Activated CD8-positive, alpha-beta memory T cell treated with anti-CD3 and anti-CD28 coated beads for 36 hours (primary cell): ENCODE measurements around the gene USP35. TPM values are rescaled to one million over a fixed set of nuclear protein-coding genes. Genes with fewer than 3 reads are reported as not detected.

Experiments used
- CTCF ChIA-PET: fragments of 350-600 bp; sonication (Branson Sonifier 250); formaldehyde crosslinking; loops from one replicate; lab custom pipeline; 2021; ENCODE audit warnings: antibody characterized with exemption; lab: Charles Lee
- POLR2A ChIA-PET: fragments of 350-600 bp; sonication (Branson Sonifier 250); formaldehyde crosslinking; loops from one replicate; lab custom pipeline; 2021; ENCODE audit warnings: antibody characterized with exemption; lab: Charles Lee
- total RNA-seq, 2 experiments: library from RNA; stranded (reverse); gene quantifications; one replicate each; pipeline ENCODE4 v1.2.3, GENCODE V29; 2021

USP35 gene, protein sequence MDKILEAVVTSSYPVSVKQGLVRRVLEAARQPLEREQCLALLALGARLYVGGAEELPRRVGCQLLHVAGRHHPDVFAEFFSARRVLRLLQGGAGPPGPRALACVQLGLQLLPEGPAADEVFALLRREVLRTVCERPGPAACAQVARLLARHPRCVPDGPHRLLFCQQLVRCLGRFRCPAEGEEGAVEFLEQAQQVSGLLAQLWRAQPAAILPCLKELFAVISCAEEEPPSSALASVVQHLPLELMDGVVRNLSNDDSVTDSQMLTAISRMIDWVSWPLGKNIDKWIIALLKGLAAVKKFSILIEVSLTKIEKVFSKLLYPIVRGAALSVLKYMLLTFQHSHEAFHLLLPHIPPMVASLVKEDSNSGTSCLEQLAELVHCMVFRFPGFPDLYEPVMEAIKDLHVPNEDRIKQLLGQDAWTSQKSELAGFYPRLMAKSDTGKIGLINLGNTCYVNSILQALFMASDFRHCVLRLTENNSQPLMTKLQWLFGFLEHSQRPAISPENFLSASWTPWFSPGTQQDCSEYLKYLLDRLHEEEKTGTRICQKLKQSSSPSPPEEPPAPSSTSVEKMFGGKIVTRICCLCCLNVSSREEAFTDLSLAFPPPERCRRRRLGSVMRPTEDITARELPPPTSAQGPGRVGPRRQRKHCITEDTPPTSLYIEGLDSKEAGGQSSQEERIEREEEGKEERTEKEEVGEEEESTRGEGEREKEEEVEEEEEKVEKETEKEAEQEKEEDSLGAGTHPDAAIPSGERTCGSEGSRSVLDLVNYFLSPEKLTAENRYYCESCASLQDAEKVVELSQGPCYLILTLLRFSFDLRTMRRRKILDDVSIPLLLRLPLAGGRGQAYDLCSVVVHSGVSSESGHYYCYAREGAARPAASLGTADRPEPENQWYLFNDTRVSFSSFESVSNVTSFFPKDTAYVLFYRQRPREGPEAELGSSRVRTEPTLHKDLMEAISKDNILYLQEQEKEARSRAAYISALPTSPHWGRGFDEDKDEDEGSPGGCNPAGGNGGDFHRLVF
- 1 to 10 TPM; 4.5 to 5.5 TPM for total RNA-seq

- POLR2A ChIA-PET, result interaction anchor here (1.0 to 1.9 kb wide), 3 partner anchors 49 to 193 kb away, joined by 4 to 11 read pairs (median 4); partner anchors contain the start of genes ALG8 and NDUFC2
- CTCF ChIA-PET, result interaction anchor here (0.6 to 2.1 kb wide), 5 partner anchors 49 to 376 kb away, joined by 3 to 7 read pairs (median 3); partner anchors contain the start of genes ALG8 and INTS4
Observed at GRCh38 chr11:78188286-78189173, at the start of gene USP35, which contains the start of gene KCTD21. TSS of gene USP35 (plus strand) at chr11:78188919. CDS start at chr11:78196246, 7,327 bp downstream. TSS of gene KCTD21 (minus strand) at chr11:78188626. CDS start at chr11:78174554, 14,072 bp downstream.

GRCh38 chr11:78139422-78140391, 49.0 kb upstream of the USP35 start, which contains the start of gene ALG8:
TSS of gene ALG8 (minus strand) at chr11:78139626. CDS start at chr11:78139588, 38 bp downstream.
- ChIA-PET POLR2A (interaction anchor here (0.5 to 1.7 kb wide), 7 partner anchors 49 to 313 kb away, joined by 3 to 11 read pairs (median 4); partner anchors contain the start of genes GAB2, INTS4, KCTD21 and NDUFC2), CTCF (interaction anchor here (0.8 to 1.4 kb wide), 4 partner anchors 43 to 280 kb away, joined by 3 to 7 read pairs (median 3); partner anchors contain the start of genes KCTD21 and USP35)

- POLR2A ChIA-PET, result interaction anchor here (0.6 kb wide), 1 partner anchor 12 kb away, joined by 5 read pairs; no protein-coding TSS in a partner anchor
- CTCF ChIA-PET, result interaction anchor here (0.8 kb wide), 1 partner anchor 99 kb away, joined by 3 read pairs; no protein-coding TSS in a partner anchor
Observed at GRCh38 chr11:78140392-78141077, 48.2 kb upstream of the USP35 start.

- ChIA-PET CTCF (no interaction called here), POLR2A (no interaction called here)
Observed at GRCh38 chr11:78145511-78146025, 43.2 kb upstream of the USP35 start.

- ChIA-PET POLR2A (no interaction called here), CTCF (no interaction called here)
Observed at GRCh38 chr11:78147807-78148206, 40.9 kb upstream of the USP35 start.

- ChIA-PET CTCF (no interaction called here), POLR2A (no interaction called here)
Observed at GRCh38 chr11:78149646-78150045, 39.1 kb upstream of the USP35 start.

- ChIA-PET CTCF (no interaction called here), POLR2A (no interaction called here)
Observed at GRCh38 chr11:78150346-78150745, 38.4 kb upstream of the USP35 start.

DNA sequence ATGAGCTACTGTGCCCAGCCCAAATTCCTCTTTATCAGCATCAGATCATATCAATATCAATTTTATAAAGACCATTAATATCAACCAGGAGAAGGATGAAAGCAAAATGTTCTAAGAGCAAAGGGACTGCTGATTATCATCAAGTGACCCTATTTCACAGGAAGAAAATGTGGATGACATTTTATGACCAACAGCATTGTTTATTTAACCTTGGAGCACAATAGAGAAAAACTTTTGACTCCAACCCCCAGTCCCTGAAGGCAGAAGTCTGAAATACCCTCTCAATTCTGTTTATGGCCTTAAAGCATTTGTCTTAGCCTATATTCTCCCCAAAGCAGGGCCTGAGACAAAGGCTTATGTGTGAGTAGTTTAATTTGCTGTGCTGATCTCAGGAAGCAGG, 38.0 kb upstream of the USP35 start:
- POLR2A ChIA-PET, result no interaction called here
- CTCF ChIA-PET, result no interaction called here

- CTCF ChIA-PET, result no interaction called here
- POLR2A ChIA-PET, result no interaction called here
Observed at GRCh38 chr11:78151804-78152203, 36.9 kb upstream of the USP35 start.

DNA sequence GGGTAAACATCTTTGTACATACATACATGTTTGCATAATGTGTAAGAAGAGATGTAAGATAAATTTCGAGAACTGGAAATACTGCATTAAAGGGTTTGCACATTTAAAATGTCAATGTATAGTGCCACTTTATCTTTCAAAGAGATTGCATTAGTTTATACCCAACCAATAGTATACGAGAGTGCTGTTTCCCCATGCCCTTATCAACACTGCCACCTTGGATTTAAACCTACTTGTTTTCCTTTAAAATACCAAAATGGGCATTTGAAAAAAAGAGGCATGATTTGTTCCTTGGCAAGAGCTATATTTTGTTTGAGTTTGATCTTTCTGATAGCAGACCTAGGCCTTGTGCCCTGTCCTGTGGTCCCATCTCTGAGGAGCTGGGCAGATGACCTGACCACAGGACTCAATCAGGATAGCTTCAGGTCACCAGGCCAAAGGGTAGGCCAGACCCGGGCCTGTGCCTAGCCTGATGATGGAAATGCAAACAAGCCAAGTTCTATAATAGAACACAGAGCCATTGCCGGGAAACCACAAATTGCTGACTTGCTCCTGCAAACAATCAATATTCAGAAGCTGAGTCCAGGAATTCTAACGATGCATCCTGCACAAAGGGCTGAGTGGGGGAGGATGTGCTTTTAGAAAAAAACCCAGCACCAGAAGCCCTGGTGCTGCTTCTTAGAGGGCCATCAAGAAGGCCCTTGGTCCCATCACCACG, 32.4 kb upstream of the USP35 start:
- POLR2A ChIA-PET, result no interaction called here
- CTCF ChIA-PET, result no interaction called here

DNA sequence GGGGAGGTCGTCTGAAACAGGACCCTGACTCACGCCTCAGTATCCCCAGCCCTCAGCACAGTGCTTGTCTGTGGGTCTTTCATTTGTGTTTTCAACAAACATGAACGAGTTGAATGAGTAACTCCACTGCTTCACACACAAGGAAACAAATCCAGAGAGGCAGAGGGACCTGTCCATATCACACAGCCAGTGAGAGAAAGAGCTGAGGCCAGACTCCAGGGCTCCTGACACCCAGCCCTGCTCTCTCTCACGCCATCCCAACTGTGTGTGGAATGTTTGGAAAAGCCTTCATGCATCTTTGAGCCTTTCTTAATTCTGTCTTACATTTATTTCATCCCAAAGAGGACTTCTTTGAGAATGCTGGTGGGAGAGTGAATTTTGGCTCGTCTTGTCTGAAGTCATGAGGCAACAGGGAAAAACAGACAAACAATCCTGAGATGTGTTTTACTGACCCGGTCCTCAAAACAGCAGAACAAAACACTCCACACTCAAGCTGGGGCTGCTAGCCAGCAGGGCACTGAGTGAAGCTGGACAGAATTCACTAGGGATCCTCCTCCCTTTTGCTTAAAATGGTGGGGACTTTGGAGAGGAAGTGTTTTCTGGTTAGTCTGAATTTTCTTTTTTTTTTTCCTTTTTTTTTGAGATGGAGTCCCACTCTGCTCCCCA, 29.6 kb upstream of the USP35 start:
- POLR2A ChIA-PET, result no interaction called here
- CTCF ChIA-PET, result no interaction called here

- CTCF ChIA-PET, result no interaction called here
- POLR2A ChIA-PET, result no interaction called here
Observed at GRCh38 chr11:78160557-78160956, 28.2 kb upstream of the USP35 start.

- ChIA-PET CTCF (no interaction called here), POLR2A (no interaction called here)
Observed at GRCh38 chr11:78161346-78161745, 27.4 kb upstream of the USP35 start.

DNA sequence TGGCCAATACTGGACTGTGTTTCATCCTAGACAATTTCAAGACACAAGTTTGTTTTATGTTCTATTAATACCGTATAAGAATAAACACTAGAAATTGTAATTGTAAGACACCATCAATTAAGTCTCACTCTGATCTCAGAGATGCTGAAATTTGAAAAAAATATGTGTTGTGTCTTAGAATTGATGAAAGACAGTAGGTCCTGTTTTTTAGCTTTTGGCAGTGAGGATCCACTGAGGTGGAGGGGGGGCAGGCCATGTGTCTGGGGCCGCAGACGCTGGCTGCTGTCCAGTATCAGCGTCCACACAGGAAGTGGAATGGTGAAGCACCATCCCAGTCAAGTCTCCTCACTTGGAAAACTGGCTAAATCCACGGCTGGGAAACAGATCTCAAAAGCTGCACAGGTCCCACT, 26.8 kb upstream of the USP35 start:
- ChIA-PET POLR2A (no interaction called here), CTCF (no interaction called here)

DNA sequence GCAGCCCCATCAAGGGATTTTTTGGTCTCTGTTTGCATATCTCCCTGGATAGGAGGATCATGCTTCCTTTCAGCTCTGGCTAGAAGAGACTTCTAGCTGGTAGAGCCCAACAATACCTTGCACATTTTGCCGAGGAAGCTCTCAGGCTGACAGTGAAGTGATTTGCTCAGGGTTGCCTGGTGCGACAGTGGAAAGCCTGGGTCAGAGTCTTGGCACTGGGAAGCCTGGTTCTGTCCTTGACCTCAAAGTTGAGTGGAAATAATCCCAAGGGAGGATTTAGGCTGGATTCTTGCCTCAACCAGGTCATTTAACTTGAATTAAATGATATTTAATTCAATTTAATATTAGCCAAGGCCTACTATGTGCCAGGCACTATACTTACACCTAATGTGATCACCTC, 24.9 kb upstream of the USP35 start:
- ChIA-PET POLR2A (no interaction called here), CTCF (no interaction called here)
